Measurements from ENCODE around the gene TRIM14.

- TF ChIP-seq CTCF (IDR thresholded peaks at IDR 0.05; ENCODE audit: insufficient read depth, low read length, poor library complexity, severe bottlenecking) (no peak), EZH2phosphoT487 (conservative IDR thresholded peaks at IDR 0.05; ENCODE audit: low read length) (no peak)
Observed at GRCh38 chr9:98154678-98155077, 35.7 kb upstream of the TRIM14 start.

Data from SU-DHL-6 (cell line).